ENCODE results near the gene MPPED1.

The MPPED1 gene

DNA sequence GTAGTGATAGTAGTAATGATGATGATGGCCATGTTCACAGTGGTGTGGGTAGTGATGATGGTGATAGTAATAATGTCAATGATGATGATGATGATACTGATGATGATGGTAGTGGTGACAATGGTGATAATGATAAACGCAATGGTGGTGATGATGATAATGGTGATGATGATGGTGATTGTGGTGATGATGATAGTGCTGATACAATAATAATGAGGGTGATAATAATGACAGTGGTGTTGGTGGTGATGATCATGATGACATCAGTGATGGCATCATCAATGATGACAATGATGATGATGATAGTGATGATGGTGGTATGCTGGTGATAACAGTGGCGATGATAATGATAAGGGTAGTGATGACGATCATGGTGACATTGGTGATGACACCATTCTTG, 92.3 kb downstream of the MPPED1 start:
- no peak for DNase-seq

DNA sequence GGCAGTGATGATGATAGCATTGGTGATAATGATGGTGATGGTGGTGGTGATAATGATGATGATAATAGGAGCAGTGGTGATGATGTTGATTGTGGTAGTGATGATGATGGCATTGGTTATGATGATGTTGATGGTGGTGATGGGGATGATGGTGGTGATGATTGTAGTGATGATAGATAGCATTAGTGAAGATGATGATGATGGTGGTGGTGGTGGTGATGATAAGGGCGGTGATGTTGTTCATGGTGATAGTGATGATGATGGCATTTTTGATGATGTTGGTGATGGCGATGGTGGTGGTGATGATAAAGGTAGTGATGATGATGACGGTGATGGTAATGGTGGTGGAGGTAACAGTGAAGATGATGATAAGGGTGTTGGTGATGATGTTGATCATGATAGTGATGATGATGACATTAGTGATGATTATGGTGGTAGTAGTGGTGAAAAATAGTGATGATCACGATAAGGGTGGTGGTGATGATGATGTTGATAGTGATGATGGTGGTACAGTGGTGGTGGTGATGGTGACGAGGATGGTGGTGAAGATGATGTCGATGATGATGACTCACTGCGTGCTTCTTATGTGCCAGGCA, 93.0 kb downstream of the MPPED1 start:
- no peak for DNase-seq

DNA sequence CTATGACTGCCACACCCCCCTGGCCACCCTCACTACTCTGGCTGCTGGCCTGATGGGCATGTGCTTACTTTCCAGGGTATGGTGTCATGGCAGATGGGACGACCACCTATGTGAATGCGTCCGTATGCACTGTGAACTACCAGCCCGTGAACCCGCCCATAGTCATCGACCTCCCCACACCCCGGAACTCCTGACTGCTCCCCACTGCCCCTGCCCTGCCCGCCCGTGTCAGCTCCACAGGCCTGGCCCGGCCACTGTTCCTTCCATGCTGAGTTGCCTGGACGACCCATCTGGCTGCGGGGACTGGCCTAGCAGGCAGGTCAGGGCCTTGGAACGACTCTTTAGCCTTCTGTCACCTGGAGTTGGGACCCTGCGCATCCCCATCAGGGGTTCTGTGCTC, 93.6 kb downstream of the MPPED1 start:
- DNase-seq = no peak

DNA sequence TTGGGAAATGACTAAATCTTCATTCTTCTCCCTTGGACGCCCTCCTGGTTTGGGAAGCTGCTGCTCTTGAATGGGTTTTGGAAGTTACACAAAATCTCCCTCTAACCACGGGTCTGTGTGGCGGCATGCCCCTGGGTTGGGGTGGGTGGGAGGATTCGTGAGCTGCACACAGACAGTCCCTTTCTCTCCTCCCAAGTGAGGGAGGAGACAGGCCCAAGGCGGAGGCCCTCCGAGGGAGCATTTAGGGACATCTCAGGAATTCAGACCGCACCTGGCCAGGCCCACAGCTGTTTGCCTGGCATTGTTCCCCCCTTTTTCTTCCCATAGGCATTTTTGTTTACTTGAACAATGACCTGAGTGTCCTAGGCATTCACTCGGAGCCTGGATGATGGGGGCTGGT, 94.1 kb downstream of the MPPED1 start:
- no peak for DNase-seq

DNA sequence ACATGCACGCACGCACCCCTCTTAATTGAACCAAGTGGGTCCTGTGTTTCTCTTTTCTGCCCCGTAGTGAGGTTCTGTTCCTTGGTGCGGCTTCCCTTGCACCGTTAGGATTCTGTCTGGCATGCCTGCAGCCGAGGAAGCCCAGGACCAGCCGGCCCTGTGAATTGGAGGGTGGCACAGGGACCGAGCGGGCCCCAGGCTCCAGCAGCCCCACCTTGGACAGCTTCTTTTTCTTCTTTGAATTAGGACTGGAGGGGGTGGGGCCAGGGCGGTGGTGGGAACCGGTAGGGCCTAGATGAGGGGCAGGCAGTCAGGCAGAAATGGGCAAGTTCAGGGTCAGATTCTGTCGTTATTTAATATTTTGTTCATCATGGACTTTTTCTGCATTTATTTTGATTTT, 94.7 kb downstream of the MPPED1 start:
- no peak for DNase-seq

DNA sequence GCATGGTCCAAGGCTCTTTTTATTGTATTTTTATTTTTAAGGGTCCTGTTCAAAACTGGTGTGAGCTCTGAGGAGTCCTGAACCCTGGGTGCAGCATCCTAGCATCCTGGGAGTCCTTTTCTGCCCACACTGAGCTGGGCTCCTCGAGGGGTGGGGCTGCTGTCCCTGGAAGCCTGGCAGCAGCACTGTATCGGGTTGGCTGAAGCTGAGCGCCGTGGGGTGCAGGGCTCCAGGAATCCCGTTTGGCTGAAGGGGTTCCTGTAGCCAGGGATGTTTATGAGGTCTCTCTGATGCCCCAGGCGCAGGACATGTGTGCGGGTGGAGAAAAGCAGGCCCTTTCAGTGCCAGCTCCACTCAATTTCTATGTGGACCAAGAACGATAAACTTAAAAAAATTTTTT, 95.4 kb downstream of the MPPED1 start:
- DNase-seq = no peak

DNA sequence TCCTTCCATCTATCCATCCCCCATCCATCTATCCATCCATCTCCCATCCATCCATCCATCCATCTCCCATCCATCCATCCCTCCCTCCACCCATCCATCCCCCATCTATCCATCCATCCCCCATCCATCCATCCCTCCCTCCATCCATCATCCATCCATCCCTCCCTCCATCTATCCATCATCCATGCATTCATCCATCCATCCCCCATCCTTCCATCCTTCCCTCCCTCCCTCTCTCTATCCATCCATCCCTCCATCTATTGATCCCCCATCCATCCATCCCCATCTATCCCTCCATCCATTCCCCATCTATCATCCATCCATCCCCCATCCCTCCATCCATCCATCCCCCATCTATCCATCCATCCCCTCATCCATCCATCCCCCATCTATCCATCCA, 96.7 kb downstream of the MPPED1 start:
- no peak for DNase-seq

DNA sequence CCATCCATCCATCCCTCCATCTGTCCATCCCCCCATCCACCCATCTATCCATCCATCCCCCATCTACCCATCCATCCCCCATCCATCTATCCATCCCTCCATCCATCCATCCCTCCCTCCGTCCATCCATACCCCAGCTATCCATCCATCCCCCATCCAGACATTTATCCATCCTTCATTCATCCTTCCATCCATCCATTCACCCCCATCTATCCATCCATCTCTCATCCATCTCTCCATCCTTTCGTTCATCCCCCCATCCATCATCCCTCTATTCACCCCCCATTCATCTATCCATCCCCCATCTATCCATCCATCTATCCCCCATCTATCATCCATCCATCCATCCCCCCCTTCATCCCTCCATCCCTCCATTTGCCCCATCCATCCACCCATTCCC, 97.5 kb downstream of the MPPED1 start:
- DNase-seq = no peak

DNA sequence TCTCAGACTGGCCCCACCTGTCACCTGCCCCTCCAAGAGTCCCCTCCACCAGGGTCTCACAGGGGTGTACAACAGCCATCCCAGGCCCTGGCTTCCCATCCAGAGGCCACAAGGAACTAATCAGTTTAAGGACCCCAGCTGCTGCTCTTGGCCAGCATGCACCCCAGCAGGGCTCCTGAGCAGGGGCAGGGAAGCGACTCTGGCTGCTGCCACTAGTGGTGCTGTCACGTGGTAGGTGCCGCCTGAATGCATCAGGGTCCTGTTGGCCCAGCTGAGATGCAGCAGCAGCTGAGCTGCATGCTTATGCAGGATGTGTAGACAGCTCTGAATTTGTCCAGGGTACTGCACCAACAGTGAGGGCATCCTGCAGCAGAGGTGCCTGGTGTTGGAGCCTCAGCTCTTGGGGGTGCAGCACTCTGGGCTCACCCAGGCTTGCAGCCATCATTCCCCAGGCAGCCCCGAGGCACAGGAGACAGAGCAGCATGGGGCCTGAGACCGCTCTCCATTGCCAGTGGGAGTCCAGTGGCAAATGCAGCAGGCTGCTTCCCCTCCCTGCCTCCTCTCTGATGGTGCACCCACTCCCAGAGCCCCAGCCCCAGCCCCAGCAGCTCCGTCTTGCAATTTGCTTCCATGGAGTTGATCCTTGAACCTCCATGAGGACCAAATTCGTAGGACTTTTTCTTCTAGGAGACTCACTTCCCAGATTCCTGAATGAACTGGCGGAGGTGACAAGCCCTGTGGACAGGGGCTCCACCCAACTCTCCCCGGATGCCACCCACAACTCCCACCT, 98.7 kb downstream of the MPPED1 start:
- DNase-seq = no peak

DNA sequence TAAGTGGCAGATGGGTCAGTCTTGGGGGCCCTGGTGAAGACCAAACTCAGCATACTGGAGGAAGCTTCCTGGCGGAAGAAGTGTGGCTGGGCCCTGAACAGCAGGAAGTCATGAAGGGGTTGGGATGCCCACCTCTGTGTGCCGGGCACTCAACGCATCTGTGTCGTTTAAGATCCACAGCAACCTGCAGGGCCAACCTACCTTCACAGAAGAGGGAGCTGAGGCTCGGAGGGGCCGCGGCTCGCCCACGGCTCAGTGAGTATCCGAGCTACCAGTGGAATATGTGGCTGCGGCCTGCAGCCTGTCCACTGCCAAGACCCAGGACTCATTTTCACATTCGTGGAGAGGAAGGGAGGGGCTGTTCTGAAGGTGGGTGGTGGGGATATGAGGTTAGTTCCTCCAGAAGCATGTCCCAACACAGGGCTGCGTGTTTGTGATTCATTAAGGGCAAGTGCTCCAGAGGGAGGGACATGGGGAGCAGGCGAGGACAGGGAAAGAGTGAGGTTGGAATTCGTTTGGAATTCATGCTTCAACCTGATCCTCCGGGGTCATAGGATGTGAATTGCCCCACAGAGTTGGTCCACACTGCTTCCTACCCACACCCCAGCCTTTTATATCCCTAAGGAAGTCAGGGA, 99.6 kb downstream of the MPPED1 start:
- DNase-seq = no peak

DNA sequence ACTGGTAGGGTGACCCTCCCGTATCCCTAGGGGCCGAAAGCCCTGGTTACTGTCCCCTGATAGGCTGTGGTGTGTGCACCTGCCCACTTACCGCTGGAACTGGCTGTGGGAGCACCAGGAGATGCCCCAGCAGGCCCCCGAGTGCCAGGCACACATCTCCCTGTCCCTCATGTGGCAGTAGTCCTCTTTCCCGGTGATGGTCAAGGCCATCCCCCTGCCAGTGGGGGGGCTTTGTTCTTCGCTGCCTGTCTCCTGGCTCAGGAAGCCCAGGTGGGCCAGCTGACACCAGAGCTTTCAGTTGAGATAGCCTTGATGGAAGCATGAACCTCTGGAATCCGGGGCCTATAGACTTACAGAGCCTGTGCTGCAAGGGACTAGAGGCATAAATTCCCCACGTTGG, 100.5 kb downstream of the MPPED1 start:
- no peak for DNase-seq

DNA sequence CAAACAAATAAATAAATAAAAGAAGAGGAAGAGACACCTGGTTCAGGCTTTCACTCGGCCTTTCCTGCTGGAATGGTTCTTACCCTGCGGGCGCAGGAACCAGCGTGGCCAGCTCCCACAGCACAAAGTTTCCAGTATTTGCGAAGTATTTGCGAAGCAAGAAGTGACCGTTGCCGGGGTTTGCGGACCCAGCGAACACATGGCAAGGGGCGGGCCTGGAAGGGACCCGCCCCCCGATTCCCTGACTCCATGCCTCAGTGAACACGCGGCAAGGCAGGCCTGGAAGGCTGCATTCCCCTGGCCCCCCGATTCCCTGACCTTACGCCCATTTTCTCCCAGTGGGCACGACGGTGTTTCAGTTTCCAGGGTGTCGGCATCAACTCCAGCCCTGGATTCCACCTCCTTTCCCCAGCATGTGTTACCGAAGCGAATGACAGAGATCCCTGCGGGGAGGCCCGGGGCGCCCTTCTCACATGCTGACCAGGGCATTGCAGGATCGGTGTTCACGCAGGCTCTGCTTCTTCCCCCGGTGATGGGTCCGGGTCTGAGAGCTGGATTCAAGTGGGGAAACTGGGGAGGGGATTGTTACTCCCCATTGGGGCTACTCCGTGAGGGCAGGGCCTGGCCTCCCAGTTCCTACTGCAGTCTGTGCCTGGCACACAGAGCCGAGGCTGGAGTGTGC, 102.8 kb downstream of the MPPED1 start:
- no peak for DNase-seq

DNA sequence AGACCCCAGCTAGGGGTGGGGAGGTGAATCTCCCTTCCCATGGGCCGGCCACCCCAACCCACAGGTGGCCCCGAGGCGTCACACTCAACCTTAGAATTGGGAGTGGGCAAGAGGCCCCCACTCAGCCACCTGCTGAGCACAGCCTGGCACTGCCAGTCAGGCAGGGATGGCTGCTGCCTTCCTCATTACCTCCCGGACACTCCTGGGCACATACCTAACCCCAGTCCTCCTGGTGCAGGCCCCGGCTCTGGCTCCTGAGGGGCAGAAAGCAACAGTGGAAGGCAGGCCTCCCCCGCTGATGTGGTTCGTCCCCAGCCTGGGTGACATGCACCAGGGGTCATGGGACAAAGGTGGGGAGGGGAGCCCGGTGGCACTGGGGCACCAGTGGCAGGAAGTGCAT, 103.6 kb downstream of the MPPED1 start:
- no peak for DNase-seq

DNA sequence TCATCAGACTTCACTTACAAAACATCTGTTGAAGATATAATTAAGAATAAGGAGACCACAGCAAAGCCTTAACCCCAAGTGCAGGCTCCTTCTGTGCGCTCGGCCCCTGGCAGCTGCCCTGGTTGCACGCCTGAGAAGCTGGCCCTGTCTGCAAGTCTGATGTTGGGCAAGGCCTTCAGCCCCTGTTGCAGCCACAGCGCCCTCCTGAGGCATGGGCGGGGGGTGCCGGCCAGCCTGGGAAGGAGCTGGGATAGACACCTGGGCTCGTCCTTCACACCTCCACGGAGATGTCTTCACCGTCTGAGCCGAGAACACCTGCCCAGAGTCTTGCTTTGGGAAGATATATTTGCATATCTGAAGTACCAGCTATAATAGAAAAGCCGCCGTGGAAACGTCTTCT, 104.1 kb downstream of the MPPED1 start:
- DNase-seq = no peak

DNA sequence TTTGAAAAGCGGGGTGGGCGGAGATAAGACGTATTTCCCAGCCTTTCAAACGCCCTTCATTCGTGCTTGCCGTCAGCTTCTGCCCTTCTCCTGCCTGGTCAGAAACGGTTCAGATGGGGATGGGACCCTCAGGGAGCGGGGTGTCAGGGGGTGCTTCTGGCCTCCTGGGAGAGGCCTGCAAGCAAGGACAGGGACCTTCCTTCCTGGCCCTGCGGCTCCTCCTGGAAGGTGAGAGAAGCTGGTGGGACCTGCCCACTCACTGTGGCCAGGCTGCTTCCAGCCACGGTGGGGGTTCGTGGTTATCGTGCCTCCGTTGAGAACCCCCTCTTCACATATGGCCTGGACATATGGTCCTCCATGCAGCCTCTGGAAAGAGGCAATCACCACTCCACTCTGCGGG, 104.6 kb downstream of the MPPED1 start:
- no peak for DNase-seq

DNA sequence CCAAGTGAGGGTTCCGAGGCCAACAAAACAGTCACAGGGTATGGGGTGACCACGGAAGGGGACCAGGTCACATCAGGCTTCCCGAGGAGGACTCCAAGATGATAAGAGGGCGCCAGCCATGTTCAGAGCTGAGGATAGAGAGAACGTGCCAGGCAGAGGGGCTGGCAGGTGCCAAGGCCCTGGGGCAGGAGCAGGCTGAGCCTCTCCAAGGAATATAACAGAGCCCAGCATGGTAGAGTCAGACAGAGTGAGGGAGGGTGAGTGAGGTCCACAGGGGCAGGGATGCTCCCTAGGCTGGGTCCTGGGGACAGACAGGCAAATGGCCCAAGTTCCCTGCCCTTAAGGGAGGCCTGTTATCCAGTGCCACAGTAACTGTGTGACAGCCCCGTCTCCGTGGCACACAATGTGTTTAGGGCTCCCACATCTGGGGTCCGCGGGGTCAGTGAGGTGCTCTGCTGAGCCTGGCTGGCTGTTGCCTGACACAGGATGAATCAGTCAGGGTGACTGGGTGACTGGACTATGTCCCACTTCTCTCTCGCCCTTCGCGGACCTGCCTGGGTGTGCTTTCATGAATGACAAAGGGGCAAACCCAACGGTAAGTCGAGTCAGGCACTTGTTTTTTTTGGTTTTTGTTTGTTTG, 105.3 kb downstream of the MPPED1 start:
- DNase-seq = no peak

DNA sequence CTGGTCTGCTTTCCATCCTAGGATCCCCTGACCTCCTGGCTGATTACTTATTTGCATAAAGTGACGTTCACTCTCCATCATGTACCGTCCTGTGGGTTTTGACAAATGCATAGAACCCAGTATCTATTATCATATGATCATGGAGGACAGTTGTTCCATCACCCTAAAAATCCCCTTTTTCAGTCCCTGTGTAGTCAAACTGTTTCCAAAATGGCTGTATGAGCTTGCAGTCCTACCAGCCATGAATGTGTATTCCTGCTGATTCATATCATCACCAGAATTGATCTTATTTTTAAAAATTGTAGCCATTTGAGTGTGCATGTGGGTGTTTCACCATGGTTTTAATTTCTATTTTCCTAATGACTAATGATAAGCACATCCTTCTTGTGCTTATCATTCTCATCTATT, 108.8 kb downstream of the MPPED1 start:
- DNase-seq = no peak

DNA sequence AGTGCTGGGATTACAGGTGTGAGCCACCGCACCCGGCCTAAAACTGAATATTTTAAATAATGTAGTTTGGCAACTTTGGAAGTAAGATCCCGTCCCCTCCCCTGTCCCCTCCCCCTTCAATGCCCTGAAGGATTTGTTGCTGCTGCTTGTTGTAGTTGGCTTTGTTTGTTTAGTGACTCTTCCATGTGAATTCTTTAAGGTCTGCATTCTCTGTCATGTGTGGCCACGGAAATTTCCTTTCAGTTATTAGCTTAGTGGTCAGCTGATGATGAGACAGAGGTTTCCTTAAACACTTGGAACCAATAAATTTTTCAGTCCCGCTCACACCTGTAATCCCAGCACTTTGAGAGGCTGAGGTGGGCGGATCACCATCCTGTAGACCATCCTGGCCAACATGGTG, 109.9 kb downstream of the MPPED1 start:
- no peak for DNase-seq

DNA sequence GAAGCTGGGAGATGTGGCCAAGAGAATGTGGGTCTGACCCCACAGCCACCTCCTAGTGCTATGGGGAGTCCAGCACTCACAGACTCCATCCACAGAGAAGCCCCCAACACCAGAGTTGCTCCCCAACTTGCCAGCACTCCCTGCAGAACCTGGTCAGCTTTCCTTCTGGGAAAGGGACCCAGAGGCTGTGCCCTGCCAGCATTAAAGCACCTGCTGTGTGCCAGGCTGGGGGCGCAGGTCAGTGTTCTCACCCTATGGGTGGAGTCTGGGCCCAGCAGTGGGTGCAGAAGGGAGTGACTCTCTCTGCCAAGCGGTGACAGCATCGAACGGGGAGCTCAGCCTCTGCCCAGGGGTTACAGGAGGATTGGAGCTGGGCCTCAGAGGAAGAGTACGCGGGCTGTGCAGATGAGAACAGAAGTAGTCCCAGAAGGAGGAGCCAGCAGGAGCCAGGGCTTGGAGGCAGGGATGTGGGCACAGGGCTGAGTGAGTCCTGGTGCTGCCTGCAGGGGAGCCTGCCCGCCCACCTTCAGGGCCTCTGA, 114.4 kb downstream of the MPPED1 start:
- DNase-seq = no peak

DNA sequence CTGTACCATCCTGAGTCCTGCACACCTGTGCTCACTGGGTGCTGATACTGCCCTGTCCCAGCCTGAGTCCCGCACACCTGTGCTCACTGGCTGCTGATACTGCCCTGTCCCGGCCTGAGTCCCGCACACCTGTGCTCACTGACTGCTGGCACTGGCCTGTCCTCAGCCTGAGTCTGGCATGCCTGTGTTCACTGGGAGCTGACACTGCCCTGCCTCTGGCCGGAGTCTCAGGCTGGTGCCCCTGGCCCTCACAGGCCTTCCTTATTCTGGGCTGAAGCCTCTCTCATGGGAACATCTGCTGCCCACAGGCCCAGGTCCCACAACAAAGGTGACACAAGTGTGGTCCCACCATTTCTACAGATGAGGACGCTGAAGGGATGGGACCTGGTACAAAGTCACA, 115.1 kb downstream of the MPPED1 start:
- no peak for DNase-seq

DNA sequence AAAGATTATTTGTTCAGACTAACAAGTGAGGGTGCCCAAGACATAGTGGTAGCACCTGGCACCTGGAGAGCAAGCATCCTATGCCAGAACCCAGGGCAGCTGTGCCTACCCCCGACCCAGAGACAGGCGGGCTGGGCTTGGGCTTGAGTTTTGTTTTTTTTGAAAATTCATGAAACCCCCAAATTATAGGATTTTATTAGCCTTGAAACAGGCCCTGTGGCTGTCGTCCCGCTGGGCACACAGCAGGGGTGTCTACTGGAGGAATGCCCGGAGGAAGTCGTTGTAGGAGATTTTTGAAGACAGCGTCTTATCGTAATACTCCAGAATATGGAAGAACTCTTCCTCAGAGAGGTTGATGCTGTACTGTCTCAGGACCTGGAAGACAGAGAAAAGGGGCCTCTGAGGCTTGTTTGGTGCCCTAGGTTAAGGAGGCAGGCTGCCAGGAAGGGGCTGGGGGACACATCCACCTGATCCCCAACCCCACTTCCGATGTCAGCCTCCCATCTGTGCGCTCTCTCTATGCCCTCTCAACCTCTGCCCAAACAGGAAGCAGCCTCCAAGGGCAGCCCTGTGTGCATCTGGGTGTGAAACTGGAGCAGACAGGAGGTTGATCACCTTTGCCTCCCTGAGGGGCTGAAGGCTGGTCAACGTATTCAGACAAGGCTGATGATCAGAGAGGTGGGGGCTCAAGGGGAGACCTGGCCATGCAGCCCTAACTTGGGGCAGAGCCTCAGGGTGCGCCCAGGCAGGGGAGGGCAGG, 117.0 kb downstream of the MPPED1 start:
- no peak for DNase-seq

DNA sequence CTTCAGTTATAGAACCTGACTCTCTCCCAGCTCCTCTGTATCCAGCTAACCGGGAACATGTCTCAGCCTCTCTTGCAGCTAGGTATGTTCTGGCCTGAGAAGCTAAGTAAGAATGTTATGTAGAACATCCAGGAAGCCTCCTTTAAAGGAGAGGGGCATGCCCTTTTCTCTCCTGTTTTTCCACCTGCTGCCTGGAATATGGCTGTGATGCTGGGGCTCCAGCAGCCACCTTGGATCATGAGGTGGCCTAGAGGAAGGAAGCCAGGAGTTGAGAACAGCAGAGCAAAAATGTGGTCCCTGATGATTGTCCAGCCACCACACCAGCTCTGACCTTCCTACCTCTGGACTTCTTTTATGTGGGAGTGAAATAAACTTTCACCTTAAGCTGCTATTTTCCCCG, 117.6 kb downstream of the MPPED1 start:
- DNase-seq = no peak
